IMR-90 (cell line): ENCODE data around the gene ATP23. TPM values are rescaled to one million over a fixed set of nuclear protein-coding genes. Genes with fewer than 3 reads are reported as not detected.

Experiments used
- ATAC-seq: fragments of 200-7000 bp; cut with Tn5 transposase; 2 replicates; pipeline ENCODE4 v1.9.1; 2020; ENCODE audit warnings: low read depth, mild to moderate bottlenecking, moderate library complexity
- BruUV-seq: library from RNA; stranded (reverse); fragments of 400-500 nt; replicated peaks from 2 replicates; lab custom pipeline; 2021; lab: Mats Ljungman, UMichigan
- CTCF ChIA-PET: fragments of 300-600 bp; formaldehyde crosslinking; extraction: SDS; loops from one replicate; lab custom pipeline; 2021; ENCODE audit warnings: antibody characterized with exemption; lab: Yijun Ruan, JAX
- POLR2A ChIA-PET: fragments of 300-600 bp; sonication (Branson Sonifier 250); formaldehyde crosslinking; loops from one replicate; lab custom pipeline; 2022; ENCODE audit warnings: antibody characterized with exemption; ENCODE audit not compliant: unreplicated experiment; lab: Charles Lee
- DNase-seq: peaks from one replicate; pipeline ENCODE4 v3.0.0; 2013
- H2AFZ ChIP-seq: replicated peaks from 2 replicates; pipeline ENCODE3; 2013; ENCODE audit warnings: low read length, mild to moderate bottlenecking; ENCODE audit not compliant: poor library complexity
- H2AK5ac ChIP-seq: 2 replicates; pipeline ENCODE4 v1.6.1; 2013; ENCODE audit warnings: low read depth, low read length, inconsistent platforms
- H2AK9ac ChIP-seq: replicated peaks from 2 replicates; pipeline ENCODE3; 2013; ENCODE audit warnings: mild to moderate bottlenecking, low read depth, low read length, moderate library complexity; ENCODE audit not compliant: poor library complexity
- H2BK120ac ChIP-seq: 2 replicates; pipeline ENCODE4 v1.6.1; 2013; ENCODE audit warnings: low read depth, low read length, inconsistent platforms
- H2BK15ac ChIP-seq: 3 replicates; pipeline ENCODE4 v1.6.1; 2013; ENCODE audit warnings: low read depth, low read length, inconsistent platforms
- H2BK20ac ChIP-seq: 2 replicates; pipeline ENCODE4 v1.6.1; 2013; ENCODE audit warnings: low read depth, mild to moderate bottlenecking, inconsistent platforms, low read length, moderate library complexity
- H2BK5ac ChIP-seq: 2 replicates; pipeline ENCODE4 v1.6.1; 2013; ENCODE audit warnings: mild to moderate bottlenecking, low read depth, low read length, inconsistent platforms; ENCODE audit not compliant: poor library complexity, severe bottlenecking
- H3K14ac ChIP-seq: replicated peaks from 2 replicates; pipeline ENCODE4 v1.6.1; 2013; ENCODE audit warnings: low read depth, low read length, inconsistent platforms
- H3K18ac ChIP-seq: 2 replicates; pipeline ENCODE4 v1.6.1; 2013; ENCODE audit warnings: low read depth, low read length, control low read depth
- H3K23ac ChIP-seq: 2 replicates; pipeline ENCODE4 v1.6.1; 2013; ENCODE audit warnings: low read depth, low read length, inconsistent platforms
- H3K27ac ChIP-seq: 2 replicates; pipeline ENCODE4 v1.5.1; 2013; ENCODE audit warnings: mild to moderate bottlenecking, control low read depth, low read length; ENCODE audit not compliant: insufficient read depth
- H3K27me3 ChIP-seq: 2 replicates; pipeline ENCODE4 v1.6.1; 2013; ENCODE audit warnings: low read length; ENCODE audit not compliant: control insufficient read depth, insufficient read depth
- H3K36me3 ChIP-seq: 2 replicates; pipeline ENCODE4 v1.6.1; 2013; ENCODE audit warnings: low read length, mixed read lengths; ENCODE audit not compliant: control insufficient read depth, insufficient read depth
- H3K4ac ChIP-seq: 2 replicates; pipeline ENCODE4 v1.6.1; 2013; ENCODE audit warnings: low read depth, low read length, inconsistent platforms
- H3K4me1 ChIP-seq: 2 replicates; pipeline ENCODE4 v1.6.1; 2013; ENCODE audit warnings: low read length, mixed read lengths; ENCODE audit not compliant: control insufficient read depth, insufficient read depth
- H3K4me2 ChIP-seq: 2 replicates; pipeline ENCODE4 v1.6.1; 2013; ENCODE audit warnings: low read depth, mild to moderate bottlenecking, control low read depth, low read length, moderate library complexity
- H3K4me3 ChIP-seq: 2 replicates; pipeline ENCODE4 v1.5.1; 2013; ENCODE audit warnings: low read depth, mild to moderate bottlenecking, control low read depth, low read length, moderate library complexity; ENCODE audit not compliant: insufficient read depth
- H3K56ac ChIP-seq: 2 replicates; pipeline ENCODE4 v1.6.1; 2013; ENCODE audit warnings: low read length, inconsistent platforms; ENCODE audit not compliant: insufficient read depth; ENCODE audit errors: extremely low read depth
- H3K79me1 ChIP-seq, 2 experiments: 2 replicates each; pipeline ENCODE4 v1.6.1; 2013; ENCODE audit warnings: low read length in 2 of 2, inconsistent platforms in 1 of 2, low read depth in 1 of 2
- H3K9ac ChIP-seq: 2 replicates; pipeline ENCODE4 v1.6.1; 2013; ENCODE audit warnings: low read depth, low read length, control low read depth
- H3K9me1 ChIP-seq: 2 replicates; pipeline ENCODE4 v1.6.1; 2013; ENCODE audit warnings: low read length, inconsistent platforms; ENCODE audit not compliant: insufficient read depth
- H3K9me3 ChIP-seq: 2 replicates; pipeline ENCODE4 v1.6.1; 2013; ENCODE audit warnings: low read length; ENCODE audit not compliant: control insufficient read depth, insufficient read depth
- H4K20me1 ChIP-seq: 2 replicates; pipeline ENCODE4 v1.6.1; 2013; ENCODE audit warnings: low read length, inconsistent platforms; ENCODE audit not compliant: insufficient read depth
- H4K5ac ChIP-seq: 2 replicates; pipeline ENCODE4 v1.6.1; 2013; ENCODE audit warnings: mild to moderate bottlenecking, low read depth, low read length, control low read depth
- H4K8ac ChIP-seq, 2 experiments: 2 replicates each; pipeline ENCODE4 v1.6.1; 2013; ENCODE audit warnings: low read depth in 2 of 2, low read length in 2 of 2, control low read depth in 1 of 2, inconsistent platforms in 1 of 2
- H4K91ac ChIP-seq: 2 replicates; pipeline ENCODE4 v1.6.1; 2013; ENCODE audit warnings: low read depth, low read length, inconsistent platforms; ENCODE audit not compliant: insufficient read depth
- ELK1 ChIP-seq: fragments of 150-350 bp; IDR thresholded peaks from 2 replicates; pipeline ENCODE4 v1.6.1; 2016; ENCODE audit warnings: low read depth, mild to moderate bottlenecking, low read length, moderate library complexity, borderline replicate concordance
- WGBS, 2 experiments: methylation state at CpG; one replicate each; pipeline versions ENCODE4 v1.1.5 to v1.1.7; 2013; ENCODE audit warnings: missing lambda C conversion rate in 2 of 2; ENCODE audit not compliant: insufficient read length in 1 of 2; ENCODE audit errors: extremely low coverage in 2 of 2; 5-methylcytosine and 5-hydroxymethylcytosine counted together
- dilution Hi-C: fragments of 300-500 bp; cut with HindIII; formaldehyde crosslinking; loops from one replicate; pipeline ENCODE4 v1.14.3; 2018; ENCODE audit warnings: low sequenced_read_pairs; ENCODE audit not compliant: unreplicated experiment
- in situ Hi-C: fragments of 300-500 bp; cut with MboI; formaldehyde crosslinking; loops from 3 replicates; pipeline ENCODE4 v1.14.3; 2019; ENCODE audit warnings: low sequenced_read_pairs, inconsistent platforms, mixed read lengths
- intact Hi-C: fragments of 100-400 bp; cut with micrococcal nuclease; formaldehyde crosslinking; loops from 2 replicates; pipeline ENCODE4 v1.10.0; 2022
- polyA plus RNA-seq, 3 experiments: library from polyadenylated mRNA; depleted of rRNA; stranded (reverse); fragments of >200 nt; gene quantifications; 2 replicates each; pipeline ENCODE4 v1.2.3, GENCODE V29; 2012; ENCODE audit warnings: low replicate concordance in 1 of 3
- total RNA-seq: library from RNA; depleted of rRNA; stranded (reverse); fragments of >200 nt; gene quantifications from 2 replicates; pipeline ENCODE4 v1.2.3, GENCODE V29; 2012

The ATP23 gene
- total and polyA plus RNA-seq, 2 of the 4 experiments (the other 2 are of a cell fraction): 6.4 to 7.2 TPM

GRCh38 chr12:57952766-57953165 is 11.4 kb downstream of the ATP23 start:
- Histone ChIP-seq H3K36me3 (no peaks in the 10 kb centered on the region), H3K4me2 (no peak overlapping the region), H3K4me1 (no peaks in the 10 kb centered on the region), H2BK120ac (no peak overlapping the region), H2BK20ac (no peak overlapping the region), H4K20me1 (no peaks in the 10 kb centered on the region), H4K91ac (no peak overlapping the region), H3K23ac (no peak overlapping the region), H2AK5ac (no peak overlapping the region), H3K18ac (no peak overlapping the region), H4K8ac (no peak overlapping the region), H3K9me3 (no peaks in the 10 kb centered on the region), H2BK15ac (no peak overlapping the region), H3K14ac (no peak overlapping the region), H3K4ac (no peak overlapping the region), H2BK5ac (no peak overlapping the region), H3K9ac (no peak overlapping the region), H3K9me1 (no peaks in the 10 kb centered on the region), H2AK9ac (no peak overlapping the region), H3K27me3 (no peaks in the 10 kb centered on the region), H4K5ac (no peak overlapping the region), H3K56ac (no peak overlapping the region), H2AFZ (no peak overlapping the region), H3K79me1 (no peaks in the 10 kb centered on the region), H3K27ac (no peak overlapping the region), H3K4me3 (no peak overlapping the region)
- in situ Hi-C loops (no loop called here), intact Hi-C loops (no loop called here), dilution Hi-C loops (no loop called here)
- no CpG with 5 or more reads among the region's 2 CpGs for WGBS, 2 experiments
- ChIA-PET CTCF (interaction anchor here (0.6 kb wide), 2 partner anchors 10 to 216 kb away, joined by 3 to 4 read pairs; no protein-coding TSS in a partner anchor), POLR2A (interaction anchor here (0.8 kb wide), 1 partner anchor 12 kb away, joined by 5 read pairs; the partner anchor contains the start of gene ATP23)
- TF ChIP-seq ELK1: no peak
- DNase-seq (no peak), ATAC-seq (no peak)
- BruUV-seq: no TSS peak
